Measurements from ENCODE around the gene VHLL. TPM values are rescaled to one million over a fixed set of nuclear protein-coding genes. Genes with fewer than 3 reads are reported as not detected.

VHLL gene
- total RNA-seq, 1 experiment from 2014 or later = not detected

DNA sequence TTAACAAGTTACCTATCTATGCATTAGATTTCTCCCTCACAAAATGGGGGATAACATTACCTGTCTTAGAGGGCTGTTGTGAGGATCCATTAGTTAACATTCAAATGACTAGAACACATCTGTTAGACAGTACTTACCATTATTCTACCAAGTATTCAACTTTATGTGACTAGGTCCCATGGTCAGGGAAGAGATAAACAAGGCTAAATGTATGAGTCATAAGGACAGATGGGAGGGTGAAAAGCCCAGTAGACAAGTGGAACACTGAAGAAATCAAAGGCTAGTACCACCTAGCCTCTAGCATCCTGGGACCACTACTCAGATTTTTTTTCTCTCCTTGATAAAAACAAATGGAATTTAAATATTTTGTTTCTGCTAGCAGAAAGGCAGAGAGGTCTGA, 9.0 kb upstream of the VHLL start:
- no peak overlapping the region for H3T11ph ChIP-seq (ENCODE audit: low read length)
- H3K27ac ChIP-seq (ENCODE audit: insufficient read length, low read depth, low read length) = no peak overlapping the region
- H3K4me3 Mint-ChIP-seq = no peak overlapping the region
- H2BK120ac ChIP-seq (ENCODE audit: low read depth, low read length, poor library complexity, severe bottlenecking) = no peak overlapping the region
- H2BK20ac ChIP-seq (ENCODE audit: low read depth, low read length, poor library complexity, severe bottlenecking) = no peak overlapping the region
- TF ChIP-seq, protein P1, sequence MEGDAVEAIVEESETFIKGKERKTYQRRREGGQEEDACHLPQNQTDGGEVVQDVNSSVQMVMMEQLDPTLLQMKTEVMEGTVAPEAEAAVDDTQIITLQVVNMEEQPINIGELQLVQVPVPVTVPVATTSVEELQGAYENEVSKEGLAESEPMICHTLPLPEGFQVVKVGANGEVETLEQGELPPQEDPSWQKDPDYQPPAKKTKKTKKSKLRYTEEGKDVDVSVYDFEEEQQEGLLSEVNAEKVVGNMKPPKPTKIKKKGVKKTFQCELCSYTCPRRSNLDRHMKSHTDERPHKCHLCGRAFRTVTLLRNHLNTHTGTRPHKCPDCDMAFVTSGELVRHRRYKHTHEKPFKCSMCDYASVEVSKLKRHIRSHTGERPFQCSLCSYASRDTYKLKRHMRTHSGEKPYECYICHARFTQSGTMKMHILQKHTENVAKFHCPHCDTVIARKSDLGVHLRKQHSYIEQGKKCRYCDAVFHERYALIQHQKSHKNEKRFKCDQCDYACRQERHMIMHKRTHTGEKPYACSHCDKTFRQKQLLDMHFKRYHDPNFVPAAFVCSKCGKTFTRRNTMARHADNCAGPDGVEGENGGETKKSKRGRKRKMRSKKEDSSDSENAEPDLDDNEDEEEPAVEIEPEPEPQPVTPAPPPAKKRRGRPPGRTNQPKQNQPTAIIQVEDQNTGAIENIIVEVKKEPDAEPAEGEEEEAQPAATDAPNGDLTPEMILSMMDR (conservative IDR thresholded peaks at IDR 0.05) = no peak
- H3K27me3 ChIP-seq (ENCODE audit: insufficient read depth, low read length) = no peaks in the 10 kb centered on the region
- H3K4ac ChIP-seq (ENCODE audit: low read depth, low read length) = no peak overlapping the region
- H2BK5ac ChIP-seq (ENCODE audit: insufficient read length, low read length) = no peak overlapping the region
- H3K27me3 Mint-ChIP-seq (ENCODE audit: low read depth) = no peaks in the 10 kb centered on the region; the same call in 1 of the 2 replicates
- no peak overlapping the region for H3K4me2 ChIP-seq (ENCODE audit: insufficient read depth, insufficient read length, low read length)
- no peaks in the 10 kb centered on the region for H3K9me3 Mint-ChIP-seq
- no peak for DNase-seq
- no peaks in the 10 kb centered on the region for H3K4me1 ChIP-seq (ENCODE audit: insufficient read depth, low read length)
- no peaks in the 10 kb centered on the region for H3K4me1 Mint-ChIP-seq
- H3K27ac Mint-ChIP-seq = no peak overlapping the region
- H3K23me2 ChIP-seq (ENCODE audit: insufficient read length, low read depth, low read length, poor library complexity, severe bottlenecking) = no peaks in the 10 kb centered on the region
- H4K5ac ChIP-seq (ENCODE audit: insufficient read length, low read depth, low read length) = no peak overlapping the region
- H3K9ac ChIP-seq (ENCODE audit: extremely low read depth, insufficient read length, low read length) = no peak overlapping the region
- no peaks in the 10 kb centered on the region for H3K79me1 ChIP-seq (ENCODE audit: insufficient read depth, low read depth, low read length, poor library complexity, severe bottlenecking)
- H3K23ac ChIP-seq (ENCODE audit: insufficient read length, low read depth, low read length) = no peak overlapping the region
- H2AFZ ChIP-seq (ENCODE audit: low read length) = no peak overlapping the region
- no peaks in the 10 kb centered on the region for H3K9me3 ChIP-seq (ENCODE audit: control insufficient read depth, low read depth, low read length)
- peaks cover 29 to 84% (median 62%) of the 10 kb centered on the region in 3 experiments for H3K36me3 Mint-ChIP-seq (ENCODE audit: insufficient read depth in 1 of 3, low read depth in 3 of 3)
- no peak overlapping the region for H4K91ac ChIP-seq (ENCODE audit: insufficient read length, low read depth, low read length)
- H4K20me1 ChIP-seq (ENCODE audit: control insufficient read depth, insufficient read depth, insufficient read length) = no peaks in the 10 kb centered on the region
- no peak overlapping the region for H4K8ac ChIP-seq (replicated peaks; ENCODE audit: insufficient read length, low read depth, low read length)
- no peak overlapping the region for H2BK12ac ChIP-seq (ENCODE audit: insufficient read length, low read depth, low read length)
- H3K18ac ChIP-seq (ENCODE audit: insufficient read length, low read depth, low read length) = no peak overlapping the region
- H2BK15ac ChIP-seq (ENCODE audit: low read depth, low read length) = no peak overlapping the region
- H3K56ac ChIP-seq (ENCODE audit: insufficient read length, low read depth, low read length) = no peak overlapping the region
- no peak overlapping the region for H2AK5ac ChIP-seq (ENCODE audit: insufficient read length, low read length)
- no peaks in the 10 kb centered on the region for H3K79me2 ChIP-seq (ENCODE audit: insufficient read depth, low read length)
- no peak overlapping the region for H3K14ac ChIP-seq (ENCODE audit: insufficient read depth, low read length)
